Stimulated activated memory B cell treated with anti-CD40 and anti-IgM and Interleukin-4, amounts not matched to agents 10 μg/mL and 1 μg/mL and 100 μg/mL, for 72 hours (primary cell): ENCODE measurements around the gene TARM1.
"Not testable (repeated sequence)": the region's sequence is repeated elsewhere in the genome, so short reads cannot be mapped to it uniquely, and the experiment has no call there.

ENCODE experiments used
- ATAC-seq: fragments of 150-1000 bp; cut with Tn5 transposase; 2 replicates; pipeline ENCODE4 v1.10.0; 2021
- H3K27ac Mint-ChIP-seq: one replicate; pipeline ENCODE4 v1.8.0; 2022; ENCODE audit warnings: mild to moderate bottlenecking, mixed read lengths
- H3K27me3 Mint-ChIP-seq: one replicate; pipeline ENCODE4 v1.8.0; 2022; ENCODE audit warnings: mixed read lengths
- H3K36me3 Mint-ChIP-seq: one replicate; pipeline ENCODE4 v1.8.0; 2022; ENCODE audit warnings: mixed read lengths
- H3K4me1 Mint-ChIP-seq: one replicate; pipeline ENCODE4 v1.8.0; 2022; ENCODE audit warnings: mixed read lengths
- H3K4me3 Mint-ChIP-seq: one replicate; pipeline ENCODE4 v1.8.0; 2022; ENCODE audit warnings: mild to moderate bottlenecking, moderate library complexity, mixed read lengths
- H3K9me3 Mint-ChIP-seq: one replicate; pipeline ENCODE4 v1.8.0; 2022; ENCODE audit warnings: mixed read lengths

Gene TARM1

DNA sequence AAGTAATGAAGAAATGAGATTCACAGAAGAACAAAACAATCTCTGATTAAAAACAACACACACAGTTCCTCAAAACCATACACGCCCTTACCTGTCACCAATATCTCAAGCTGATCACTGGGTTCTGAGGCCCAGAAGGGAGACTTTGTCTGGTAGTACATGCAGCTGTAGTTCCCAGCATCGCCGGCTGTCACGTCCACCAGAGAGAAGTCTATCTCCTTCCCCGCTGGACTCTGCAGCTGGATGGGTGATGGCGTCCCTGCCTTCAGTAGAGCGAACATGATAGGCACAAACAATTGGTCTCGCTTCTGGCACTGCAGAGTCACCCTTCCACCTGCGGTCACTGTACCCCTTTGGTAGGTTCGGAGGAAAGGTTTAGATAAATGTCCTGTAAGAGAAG, 7.3 kb downstream of the TARM1 start:
- ATAC-seq: no peak
- H3K9me3 Mint-ChIP-seq: peaks cover 13% of the 10 kb centered on the region
- H3K4me3 Mint-ChIP-seq: no peak overlapping the region
- no peak overlapping the region for H3K27ac Mint-ChIP-seq
- no peaks in the 10 kb centered on the region for H3K4me1 Mint-ChIP-seq
- H3K36me3 Mint-ChIP-seq: peaks cover 6% of the 10 kb centered on the region
- peaks cover 11% of the 10 kb centered on the region for H3K27me3 Mint-ChIP-seq

DNA sequence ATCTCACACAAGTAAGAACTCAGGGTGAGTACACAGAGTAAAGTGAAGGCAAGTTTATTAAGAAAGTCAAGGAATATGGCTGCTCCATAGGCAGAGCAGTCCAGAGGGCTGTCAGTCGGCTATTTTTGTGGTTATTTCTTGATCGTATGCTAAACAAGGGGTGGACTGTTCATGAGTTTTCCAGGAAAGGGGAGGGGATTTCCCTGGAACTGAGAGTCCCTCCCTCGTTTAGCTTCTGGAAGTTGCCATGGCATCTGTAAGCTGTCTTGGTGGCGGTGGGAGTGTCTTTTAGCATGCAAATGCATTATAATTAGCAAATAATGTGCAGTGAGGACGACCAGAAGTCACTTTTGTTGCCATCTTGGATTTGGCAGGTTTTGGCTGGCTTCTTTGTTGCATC, 11.7 kb downstream of the TARM1 start:
- Mint-ChIP-seq H3K4me1 (no peaks in the 10 kb centered on the region), H3K9me3 (peaks cover 13% of the 10 kb centered on the region), H3K4me3 (no peak overlapping the region), H3K27ac (no peak overlapping the region), H3K27me3 (peaks cover 11% of the 10 kb centered on the region), H3K36me3 (peaks cover 5% of the 10 kb centered on the region)
- ATAC-seq: no peak

DNA sequence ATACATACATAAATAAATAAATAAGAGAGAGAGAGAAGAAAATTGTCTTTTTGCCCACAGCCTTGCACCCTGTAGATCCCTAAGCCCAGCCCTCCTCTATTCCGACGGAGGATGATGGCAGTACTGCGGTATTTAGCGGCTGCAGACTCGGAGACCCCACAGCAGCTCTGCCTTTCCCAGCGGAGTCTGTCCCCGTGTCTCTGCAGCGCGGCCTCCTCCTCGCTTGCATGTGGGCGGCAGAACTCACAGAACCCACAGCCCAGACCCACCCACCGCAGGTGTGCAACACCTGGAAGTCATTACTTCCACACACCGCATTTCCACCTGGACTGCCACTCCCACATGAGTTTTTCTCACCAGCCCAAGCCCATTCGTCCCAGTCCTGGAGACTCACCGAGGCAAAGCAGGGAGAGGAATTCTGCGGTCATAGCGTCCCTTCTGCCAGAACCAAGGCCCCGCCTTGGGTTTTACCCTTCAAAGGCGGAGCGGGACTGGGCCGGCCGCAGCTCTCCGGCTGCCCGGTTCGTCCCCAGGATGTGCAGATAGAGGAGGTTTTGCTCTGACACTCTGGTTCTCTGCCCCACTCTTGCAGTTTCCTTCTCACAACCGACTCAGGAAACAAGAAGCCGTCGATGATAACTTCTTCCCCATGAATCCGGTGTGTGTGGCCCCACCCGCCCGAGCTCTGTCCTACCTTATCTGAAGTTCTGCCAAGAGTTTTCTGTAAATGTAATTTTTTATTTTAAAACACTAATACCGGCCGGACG, 17.6 kb downstream of the TARM1 start, which contains the start of gene VSTM1:
VSTM1 (minus strand) TSS at position 548 of the 767 bp plus-strand sequence; CDS start at position 428, 120 bp downstream.
- ATAC-seq: no peak
- no peak within 1 kb of the TSS for H3K27ac Mint-ChIP-seq
- peaks cover 5% of the 10 kb centered on the region for H3K36me3 Mint-ChIP-seq
- H3K27me3 Mint-ChIP-seq: peaks cover 32% of the 10 kb centered on the region
- peaks cover 7% of the 10 kb centered on the region for H3K9me3 Mint-ChIP-seq
- no peaks in the 10 kb centered on the region for H3K4me1 Mint-ChIP-seq
- no peak within 1 kb of the TSS for H3K4me3 Mint-ChIP-seq

DNA sequence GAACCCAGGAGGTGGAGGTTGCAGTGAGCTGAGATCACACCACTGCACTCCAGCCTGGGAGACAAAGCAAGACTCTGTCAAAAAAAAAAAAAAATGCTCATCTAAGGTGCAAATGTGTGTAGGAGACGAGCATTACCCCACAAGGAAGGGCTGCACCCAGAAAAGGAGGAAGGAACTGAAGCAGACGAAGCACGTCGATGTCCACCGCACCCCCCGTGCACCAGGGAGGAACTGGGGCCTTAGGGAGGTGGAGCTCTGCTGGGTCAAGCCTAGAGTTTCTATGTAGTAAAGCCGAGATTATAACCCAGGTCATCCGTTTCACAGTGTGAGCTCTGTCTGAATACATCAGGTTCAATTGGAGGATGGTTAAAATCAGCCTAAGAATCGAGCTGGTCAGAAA, 18.5 kb downstream of the TARM1 start:
- Mint-ChIP-seq H3K4me1 (no peaks in the 10 kb centered on the region), H3K36me3 (peaks cover 5% of the 10 kb centered on the region), H3K27me3 (peaks cover 32% of the 10 kb centered on the region), H3K4me3 (no peak overlapping the region), H3K27ac (no peak overlapping the region), H3K9me3 (peaks cover 7% of the 10 kb centered on the region)
- ATAC-seq: no peak

DNA sequence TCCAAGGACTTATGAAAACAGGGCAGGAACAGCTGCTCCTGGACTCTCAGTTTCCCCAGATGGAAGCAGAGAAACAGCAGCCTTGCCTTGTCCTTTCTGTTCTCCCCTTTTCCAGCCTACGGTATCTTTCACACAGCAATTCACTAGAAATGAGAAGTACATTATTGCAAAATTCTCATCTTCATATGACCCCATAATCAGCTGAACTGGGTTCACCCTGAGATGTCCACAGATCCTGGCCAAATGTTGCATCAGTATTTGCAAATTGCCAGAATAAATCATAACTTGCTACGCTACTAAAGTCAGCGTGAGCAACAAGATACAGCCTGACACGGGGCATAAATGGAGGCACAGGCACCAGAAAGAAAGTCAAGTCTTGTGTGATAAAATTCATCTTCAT, 33.5 kb downstream of the TARM1 start:
- H3K36me3 Mint-ChIP-seq: no peaks in the 10 kb centered on the region
- peaks cover 21% of the 10 kb centered on the region for H3K27me3 Mint-ChIP-seq
- no peak for ATAC-seq
- H3K4me1 Mint-ChIP-seq: no peaks in the 10 kb centered on the region
- H3K27ac Mint-ChIP-seq: no peak overlapping the region
- H3K4me3 Mint-ChIP-seq: no peak overlapping the region
- H3K9me3 Mint-ChIP-seq: peaks cover 17% of the 10 kb centered on the region

DNA sequence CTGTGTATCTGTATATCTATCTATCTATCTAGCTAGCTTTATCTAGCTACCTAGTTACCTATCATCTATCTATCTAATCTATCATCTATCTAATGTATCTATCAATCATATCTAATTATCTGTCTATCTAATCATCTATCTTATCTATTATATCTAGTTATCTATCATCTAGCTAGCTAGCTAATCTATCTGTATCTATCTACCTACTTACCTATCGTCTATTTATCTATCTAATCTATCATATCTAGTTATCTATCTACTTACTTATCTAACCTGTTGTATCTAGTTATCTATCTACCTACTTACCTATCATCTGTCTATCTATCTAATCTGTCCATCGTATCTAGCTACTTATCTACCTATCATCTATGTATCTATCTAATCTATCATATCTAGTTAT, 35.4 kb downstream of the TARM1 start:
- Mint-ChIP-seq H3K4me1 (no peaks in the 10 kb centered on the region), H3K9me3 (peaks cover 17% of the 10 kb centered on the region), H3K27me3 (peaks cover 21% of the 10 kb centered on the region), H3K4me3 (no peak overlapping the region), H3K36me3 (no peaks in the 10 kb centered on the region), H3K27ac (no peak overlapping the region)
- no peak for ATAC-seq

DNA sequence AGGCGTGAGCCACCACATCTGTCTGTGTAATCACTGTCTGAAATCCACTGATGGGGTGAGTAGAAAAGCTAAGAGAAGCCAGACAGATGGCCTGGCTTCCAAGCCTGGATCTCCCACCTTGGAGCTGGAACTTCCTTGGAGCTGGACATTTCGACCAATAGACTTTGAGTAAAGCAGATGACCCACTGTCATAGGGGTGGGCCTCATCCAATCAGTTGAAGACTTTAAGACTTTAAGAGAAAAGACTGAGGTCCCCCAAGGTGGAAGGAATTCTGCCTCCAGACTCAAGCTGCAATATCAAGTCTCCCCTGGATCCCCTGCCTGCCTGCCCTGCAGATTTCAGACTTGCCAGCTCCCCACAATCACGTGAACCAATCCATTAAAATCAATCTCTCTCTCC, 38.2 kb downstream of the TARM1 start:
- no peaks in the 10 kb centered on the region for H3K4me1 Mint-ChIP-seq
- no peak for ATAC-seq
- peaks cover 21% of the 10 kb centered on the region for H3K27me3 Mint-ChIP-seq

DNA sequence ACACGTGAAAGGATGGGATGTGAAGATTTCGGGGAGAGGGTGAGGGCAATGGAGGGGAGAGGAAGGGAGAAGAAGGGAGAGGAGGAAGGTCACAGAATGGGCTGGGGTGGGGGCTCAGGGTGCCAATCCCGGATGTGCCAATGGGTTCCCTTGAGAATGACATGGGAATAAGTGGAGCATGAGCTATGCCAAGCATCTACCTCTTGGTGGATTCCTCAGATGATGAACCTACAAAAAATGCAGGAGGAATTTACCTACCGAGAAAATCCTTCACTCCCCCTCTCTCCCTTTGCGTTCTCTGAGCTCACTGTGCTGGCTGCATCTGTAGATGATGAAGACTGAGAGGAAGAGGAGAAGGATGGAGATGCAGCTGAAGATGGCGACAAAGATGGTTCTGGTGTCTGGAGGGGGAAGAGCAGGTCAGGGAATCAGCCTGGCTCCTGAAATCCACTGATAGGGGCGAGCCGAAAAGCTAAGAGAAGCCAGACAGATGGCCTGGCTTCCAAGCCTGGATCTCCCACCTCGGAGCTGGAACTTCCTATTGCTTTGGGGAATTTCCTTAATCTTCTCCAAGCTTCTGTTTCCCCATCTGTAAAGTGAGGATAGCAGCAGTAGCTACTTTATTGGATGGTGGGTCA, 39.1 kb downstream of the TARM1 start:
- no peak overlapping the region for H3K4me3 Mint-ChIP-seq
- no peak for ATAC-seq
- no peaks in the 10 kb centered on the region for H3K36me3 Mint-ChIP-seq
- no peak overlapping the region for H3K27ac Mint-ChIP-seq
- peaks cover 21% of the 10 kb centered on the region for H3K27me3 Mint-ChIP-seq
- H3K4me1 Mint-ChIP-seq: no peaks in the 10 kb centered on the region
- peaks cover 17% of the 10 kb centered on the region for H3K9me3 Mint-ChIP-seq

More for the DNA sequence above, 38.2 kb downstream of the TARM1 start:
- no peaks in the 10 kb centered on the region for H3K36me3 Mint-ChIP-seq
- peaks cover 12% of the 10 kb centered on the region for H3K9me3 Mint-ChIP-seq
- no peak overlapping the region for H3K4me3 Mint-ChIP-seq
- H3K27ac Mint-ChIP-seq: no peak overlapping the region

DNA sequence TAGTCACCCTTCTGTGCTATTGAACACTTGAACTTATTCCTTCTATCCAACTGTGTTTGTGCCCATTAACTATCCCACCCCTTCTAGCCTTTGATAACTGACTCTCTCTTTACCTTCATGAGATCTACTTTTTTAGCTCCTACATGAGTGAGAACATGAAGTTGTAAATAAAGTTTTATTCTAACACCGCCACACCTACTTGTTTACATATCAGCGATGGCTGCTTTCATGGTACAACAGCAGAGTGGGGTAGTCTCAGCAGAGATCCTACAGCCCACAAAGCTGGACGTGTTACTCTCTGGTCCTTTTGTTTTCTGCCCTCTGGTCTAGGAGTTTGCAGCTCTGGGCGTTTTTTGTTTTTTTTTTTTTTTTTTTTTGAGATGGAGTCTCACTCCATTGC, 41.2 kb downstream of the TARM1 start:
- ATAC-seq: no peak
- Mint-ChIP-seq H3K27me3 (peaks cover 7% of the 10 kb centered on the region), H3K27ac (no peak overlapping the region), H3K36me3 (no peaks in the 10 kb centered on the region), H3K4me1 (no peaks in the 10 kb centered on the region), H3K4me3 (no peak overlapping the region), H3K9me3 (peaks cover 12% of the 10 kb centered on the region)

DNA sequence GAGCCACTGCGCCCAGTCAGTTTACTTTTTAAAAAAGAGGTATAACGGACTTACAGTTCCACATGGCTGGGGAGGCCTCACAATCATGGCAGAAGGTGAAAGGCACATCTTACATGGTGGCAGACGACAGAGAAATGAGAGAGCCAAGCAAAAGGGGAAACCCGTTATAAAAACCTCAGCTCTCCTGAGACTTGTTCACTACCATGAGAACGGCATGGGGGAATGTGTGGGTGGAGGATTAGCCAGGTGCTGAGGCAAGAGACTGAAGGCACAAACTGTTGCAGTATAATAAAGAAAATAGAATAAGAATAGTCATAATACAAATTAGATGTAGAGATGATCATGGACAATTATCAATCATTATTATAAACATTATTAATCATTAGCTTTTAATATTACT, 44.6 kb downstream of the TARM1 start:
- not testable (repeated sequence) for H3K4me1 Mint-ChIP-seq, H3K27ac Mint-ChIP-seq, H3K4me3 Mint-ChIP-seq, H3K36me3 Mint-ChIP-seq, ATAC-seq
- H3K9me3 Mint-ChIP-seq: peaks cover 12% of the 10 kb centered on the region
- H3K27me3 Mint-ChIP-seq: peaks cover 11% of the 10 kb centered on the region

DNA sequence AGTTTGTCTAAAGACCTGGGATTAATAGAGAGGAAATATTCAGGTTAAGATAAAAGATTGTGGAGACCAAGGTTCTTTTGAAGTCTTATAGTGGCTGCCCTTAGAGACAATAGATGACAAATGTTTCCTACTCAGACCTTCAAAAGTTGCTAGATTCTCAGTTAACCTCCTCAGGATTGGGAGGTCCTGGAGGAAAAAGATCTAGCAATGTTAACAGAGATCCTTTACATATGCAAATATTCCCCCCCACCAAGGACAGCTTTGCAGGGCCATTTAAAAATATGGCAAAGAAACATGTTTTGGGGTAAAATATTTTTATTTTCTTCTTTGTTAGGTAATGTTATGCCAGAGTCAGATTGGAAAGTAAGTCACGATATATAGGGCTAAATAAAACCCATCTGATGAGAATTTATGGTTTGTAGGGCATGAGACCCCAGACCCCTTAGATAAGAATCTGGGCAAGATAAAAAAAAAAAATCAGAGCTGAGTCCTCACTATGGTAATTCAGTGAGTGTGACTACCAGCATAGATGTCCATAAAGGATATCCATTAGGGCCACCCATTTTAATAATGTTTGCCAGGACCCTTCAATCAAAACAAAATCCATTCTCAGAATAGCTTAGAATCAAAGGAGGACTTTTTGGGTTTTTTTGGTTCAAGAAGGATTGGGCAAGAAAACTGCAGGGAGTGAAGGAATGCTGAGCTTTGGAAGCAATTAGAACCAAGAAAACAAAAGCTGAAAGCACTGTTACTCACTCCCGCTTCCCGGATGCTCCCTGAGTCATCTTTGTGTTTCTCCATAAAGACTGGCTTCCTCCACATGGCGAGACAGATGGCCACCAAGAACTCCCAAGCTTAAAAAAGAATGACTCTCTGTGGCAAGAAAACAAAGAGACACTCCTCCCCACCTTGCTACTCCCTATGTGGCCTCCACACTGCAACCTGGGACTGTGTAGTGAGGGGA, 45.7 kb downstream of the TARM1 start:
- Mint-ChIP-seq H3K4me3 (no peak overlapping the region), H3K27me3 (peaks cover 11% of the 10 kb centered on the region), H3K36me3 (no peaks in the 10 kb centered on the region), H3K4me1 (no peaks in the 10 kb centered on the region), H3K27ac (no peak overlapping the region), H3K9me3 (peaks cover 14% of the 10 kb centered on the region)
- no peak for ATAC-seq

DNA sequence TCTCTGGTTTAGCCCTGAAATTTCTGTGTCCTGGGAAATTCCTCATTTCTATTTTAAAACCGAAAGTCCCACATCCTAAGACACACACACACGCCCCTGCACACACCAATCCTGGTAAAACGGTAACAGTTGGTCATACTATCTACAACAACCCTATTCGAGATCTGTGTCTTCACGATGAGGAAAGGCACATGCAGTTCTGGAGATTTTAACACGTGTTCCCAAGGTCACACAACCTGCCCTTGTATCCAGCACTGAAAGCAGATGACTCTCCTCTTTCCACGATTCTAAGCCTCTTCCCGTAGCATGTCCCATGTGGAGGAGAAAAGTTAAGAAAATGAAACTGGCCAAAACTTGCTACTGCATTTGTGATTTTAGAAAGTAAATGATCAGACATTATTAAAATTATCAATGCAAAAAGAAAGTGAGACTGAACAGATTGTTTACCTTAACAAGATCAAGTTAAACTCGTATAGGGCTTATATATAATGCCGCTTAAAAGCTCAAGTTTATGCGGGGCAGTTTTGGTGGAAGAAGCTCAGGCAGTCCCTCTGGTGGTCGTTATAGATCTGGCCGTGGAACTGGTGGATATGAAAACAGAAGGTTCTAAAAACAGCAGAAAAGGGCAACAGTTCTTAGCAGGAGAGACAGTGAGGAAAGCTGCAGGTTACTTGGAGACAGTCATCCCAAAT, 50.1 kb downstream of the TARM1 start:
- Mint-ChIP-seq H3K36me3 (no peaks in the 10 kb centered on the region), H3K4me1 (no peaks in the 10 kb centered on the region), H3K27me3 (peaks cover 28% of the 10 kb centered on the region), H3K9me3 (peaks cover 7% of the 10 kb centered on the region), H3K27ac (no peak overlapping the region), H3K4me3 (no peak overlapping the region)
- no peak for ATAC-seq

DNA sequence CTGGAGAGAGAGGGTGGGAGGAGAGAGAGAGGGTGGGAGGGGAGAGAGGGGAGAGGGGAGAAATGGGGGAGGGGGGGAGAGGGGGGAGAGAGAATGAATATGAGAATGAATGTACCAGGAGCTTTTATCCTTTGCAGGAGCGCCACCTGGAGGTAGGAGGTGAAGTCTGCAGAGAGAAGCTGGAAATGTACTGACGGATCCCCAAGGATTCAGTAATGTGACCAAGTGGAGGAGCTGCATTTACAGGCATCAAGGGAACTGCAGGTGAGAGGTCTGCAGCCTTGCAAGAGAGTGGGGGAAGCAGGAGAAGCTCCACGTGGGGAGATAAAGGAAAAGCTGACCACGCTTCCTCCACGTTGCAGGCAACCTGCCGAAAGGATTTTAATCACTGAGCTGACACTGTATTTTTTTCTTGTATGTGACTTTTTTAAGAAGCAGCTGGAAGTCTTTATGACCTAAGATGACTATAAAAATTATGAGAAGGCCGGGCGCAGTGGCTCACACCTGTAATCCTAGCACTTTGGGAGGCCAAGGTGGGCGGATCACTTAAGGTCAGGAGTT, 51.2 kb downstream of the TARM1 start:
- no peaks in the 10 kb centered on the region for H3K36me3 Mint-ChIP-seq
- no peaks in the 10 kb centered on the region for H3K4me1 Mint-ChIP-seq
- H3K27ac Mint-ChIP-seq: no peak overlapping the region
- ATAC-seq: no peak
- peaks cover 25% of the 10 kb centered on the region for H3K27me3 Mint-ChIP-seq
- H3K9me3 Mint-ChIP-seq: peaks cover 7% of the 10 kb centered on the region
- no peak overlapping the region for H3K4me3 Mint-ChIP-seq

DNA sequence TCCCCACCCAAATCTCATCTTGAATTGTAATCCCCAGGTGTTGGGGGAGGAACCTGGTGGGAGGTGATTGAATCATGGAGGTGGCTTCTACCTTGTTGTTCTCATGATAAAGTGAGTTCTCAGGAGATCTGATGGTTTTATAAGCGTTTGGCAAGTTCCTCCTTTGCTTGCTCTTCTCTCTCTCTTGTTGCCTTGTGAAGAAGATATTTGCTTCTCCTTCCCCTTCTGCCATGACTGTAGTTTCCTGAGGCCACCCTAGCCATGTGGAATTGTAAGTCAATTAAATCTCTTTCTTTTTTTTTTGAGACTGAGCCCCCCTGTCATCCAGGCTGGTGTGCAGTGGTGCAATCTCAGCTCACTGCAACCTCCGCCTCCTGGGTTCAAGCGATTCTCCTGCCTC, 51.9 kb downstream of the TARM1 start:
- H3K36me3 Mint-ChIP-seq: no peaks in the 10 kb centered on the region
- ATAC-seq: no peak
- H3K4me3 Mint-ChIP-seq: no peak overlapping the region
- peaks cover 23% of the 10 kb centered on the region for H3K27me3 Mint-ChIP-seq
- H3K27ac Mint-ChIP-seq: no peak overlapping the region
- peaks cover 4% of the 10 kb centered on the region for H3K9me3 Mint-ChIP-seq
- no peaks in the 10 kb centered on the region for H3K4me1 Mint-ChIP-seq
